ENCODE data around the gene DHRS4L2.
"Not testable (repeated sequence)": the region's sequence is repeated elsewhere in the genome, so short reads cannot be mapped to it uniquely, and the experiment has no call there.

DHRS4L2 gene

DNA sequence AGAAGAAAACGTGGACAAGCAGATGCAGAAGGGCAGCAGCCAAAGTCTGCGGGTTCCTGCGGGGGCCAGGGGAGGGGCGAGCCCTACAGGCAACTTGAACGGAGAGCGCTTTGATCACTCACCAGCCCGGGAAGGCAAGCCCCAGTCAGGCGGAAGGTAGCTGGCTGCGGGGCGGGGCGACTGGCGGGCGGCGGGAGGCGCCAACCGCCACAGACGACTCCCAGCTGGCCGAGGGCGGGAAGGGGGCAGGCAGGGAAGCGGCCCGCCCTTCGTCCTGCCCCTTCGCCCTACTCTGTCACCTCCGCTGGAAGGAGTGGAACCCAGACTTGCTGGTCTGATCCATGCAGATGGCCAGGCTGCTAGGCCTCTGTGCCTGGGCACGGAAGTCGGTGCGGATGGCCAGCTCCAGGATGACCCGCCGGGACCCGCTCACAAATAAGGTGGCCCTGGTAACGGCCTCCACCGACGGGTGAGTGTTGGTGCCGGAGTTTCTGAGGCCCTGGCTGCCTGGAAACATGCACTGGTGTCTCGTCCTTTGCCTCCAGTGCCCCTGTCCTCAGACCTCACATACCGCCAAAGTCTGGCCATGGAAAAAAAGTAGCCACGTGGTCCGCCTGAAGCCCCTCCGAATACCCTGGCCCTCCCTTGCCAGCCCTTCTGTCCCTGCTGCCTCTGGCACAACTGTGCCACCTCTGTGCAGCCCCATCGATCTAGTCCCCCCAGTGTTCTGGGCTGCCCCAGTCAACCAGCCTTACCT lies at the start of gene DHRS4L2:
TSS of gene DHRS4L2 (plus strand) at position 323 of the 757 bp plus-strand sequence. CDS start at position 342, 19 bp downstream.
- peak; percentile 68 for DNase-seq (ENCODE audit: low read depth)

- DNase-seq (ENCODE audit: low read depth), result no peak
Observed at GRCh38 chr14:23939607-23940326, 49.0 kb upstream of the DHRS4L2 start.

DNA sequence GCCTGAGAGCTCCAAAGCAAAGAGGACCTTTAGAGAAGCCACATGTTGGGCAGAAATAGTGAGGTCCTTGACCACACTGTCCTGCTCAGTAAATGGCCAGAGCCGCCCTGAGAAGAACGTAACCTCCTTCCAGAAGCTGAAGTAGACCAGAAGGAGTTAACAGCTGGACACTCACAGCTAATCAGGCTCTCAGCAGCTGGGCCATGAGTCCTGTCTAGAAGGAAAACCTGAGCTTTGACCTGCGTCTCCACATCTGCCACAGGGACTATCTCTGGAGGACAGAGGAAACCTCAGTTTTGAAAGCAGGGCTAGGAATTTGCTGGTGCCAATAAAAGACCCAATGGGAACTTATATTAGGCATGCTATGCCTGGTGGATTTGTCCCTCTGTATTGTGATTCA lies 47.5 kb upstream of the DHRS4L2 start:
- DNase-seq (ENCODE audit: low read depth), result no peak

- DNase-seq (ENCODE audit: low read depth), result no peak
Observed at GRCh38 chr14:23941669-23942068, 47.1 kb upstream of the DHRS4L2 start.

DNA sequence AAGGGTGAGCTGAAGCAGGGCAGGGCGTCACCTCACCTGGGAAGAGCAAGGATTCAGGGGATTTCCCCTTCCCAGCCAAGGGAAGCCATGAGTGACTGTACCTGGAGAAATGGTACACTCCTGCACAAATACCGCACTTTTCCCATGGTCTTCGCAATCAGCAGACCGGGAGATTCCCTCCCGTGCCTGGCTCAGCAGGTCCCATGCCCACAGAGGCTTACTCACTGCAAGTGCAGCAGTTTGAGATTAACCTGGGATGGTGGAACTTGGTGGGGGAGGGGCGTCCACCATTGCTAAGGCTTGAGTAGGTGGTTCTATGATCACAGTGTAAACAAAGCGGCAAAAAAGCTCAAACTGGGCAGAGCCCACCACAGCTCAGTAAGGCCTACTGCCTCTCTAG lies 46.1 kb upstream of the DHRS4L2 start:
- no peak for DNase-seq (ENCODE audit: low read depth)

DNA sequence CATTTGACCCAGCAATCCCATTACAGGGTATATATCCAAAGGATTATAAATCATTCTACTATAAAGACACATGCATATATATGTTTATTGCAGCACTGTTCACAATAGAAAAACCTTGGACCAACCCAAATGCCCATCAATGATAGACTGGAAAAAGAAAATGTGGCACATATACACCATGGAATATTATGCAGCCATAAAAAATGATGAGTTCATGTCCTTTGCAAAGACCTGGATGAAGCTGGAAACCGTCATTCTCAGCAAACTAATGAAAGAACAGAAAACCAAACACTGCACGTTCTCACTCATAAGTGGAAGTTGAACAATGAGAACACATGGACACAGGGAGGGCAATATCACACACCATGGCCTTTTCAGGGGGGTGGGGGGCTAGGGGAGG lies 39.7 kb upstream of the DHRS4L2 start:
- DNase-seq (ENCODE audit: low read depth), result not testable (repeated sequence)

DNA sequence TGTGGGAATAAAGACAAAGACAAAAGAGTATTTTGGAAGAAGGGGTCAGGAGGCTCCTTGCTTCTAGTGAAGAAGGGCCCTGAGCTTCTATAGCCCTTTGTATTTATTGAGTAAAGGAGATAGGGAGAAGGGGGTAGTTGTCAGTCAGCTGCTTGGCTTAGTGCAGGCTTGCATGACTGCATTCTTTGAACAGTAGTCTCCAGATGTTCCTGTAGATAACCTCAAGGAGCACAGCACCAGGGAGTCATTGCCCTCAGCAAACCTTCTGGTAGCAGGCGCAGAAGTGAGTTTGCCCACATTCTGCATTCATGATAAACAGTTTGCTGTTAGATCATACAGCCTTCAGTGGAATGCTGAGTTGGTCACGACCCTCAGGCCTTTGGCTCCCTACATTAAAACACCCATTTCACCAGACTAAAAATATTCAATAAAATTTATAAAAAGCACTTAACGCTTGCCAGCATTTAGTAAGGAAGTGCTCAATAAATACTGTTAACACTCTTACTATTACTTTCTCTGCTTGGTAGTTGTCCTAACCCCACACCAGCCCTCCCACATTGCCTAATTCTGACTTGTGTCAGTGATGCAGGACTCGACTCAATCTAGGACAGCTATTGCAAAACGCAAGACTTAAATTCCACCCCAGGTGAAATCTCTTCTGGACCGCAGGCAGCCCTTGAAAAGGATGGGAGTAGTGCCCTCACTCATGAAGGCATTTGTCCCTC lies 38.2 kb upstream of the DHRS4L2 start:
- no peak for DNase-seq (ENCODE audit: low read depth)

DNA sequence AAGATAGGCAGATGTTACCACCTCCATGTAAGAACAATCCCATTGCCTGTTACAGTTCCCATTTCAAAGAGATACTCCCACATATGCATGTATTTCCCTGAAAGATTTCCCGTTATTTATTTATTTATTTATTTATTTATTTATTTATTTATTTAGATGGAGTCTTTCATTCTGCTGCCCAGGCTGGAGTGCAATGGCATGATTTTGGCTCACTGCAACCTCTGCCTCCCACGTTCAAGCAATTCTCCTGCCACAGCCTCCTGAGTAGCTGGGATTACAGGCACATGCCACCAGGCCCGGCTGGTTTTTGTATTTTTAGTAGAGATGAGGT lies 37.6 kb upstream of the DHRS4L2 start:
- DNase-seq (ENCODE audit: low read depth), result not testable (repeated sequence)

- DNase-seq (ENCODE audit: low read depth), result no peak
Observed at GRCh38 chr14:23951590-23952201, 37.0 kb upstream of the DHRS4L2 start.

GRCh38 chr14:23953116-23953463 lies 35.6 kb upstream of the DHRS4L2 start:
- not testable (repeated sequence) for DNase-seq (ENCODE audit: low read depth)

DNA sequence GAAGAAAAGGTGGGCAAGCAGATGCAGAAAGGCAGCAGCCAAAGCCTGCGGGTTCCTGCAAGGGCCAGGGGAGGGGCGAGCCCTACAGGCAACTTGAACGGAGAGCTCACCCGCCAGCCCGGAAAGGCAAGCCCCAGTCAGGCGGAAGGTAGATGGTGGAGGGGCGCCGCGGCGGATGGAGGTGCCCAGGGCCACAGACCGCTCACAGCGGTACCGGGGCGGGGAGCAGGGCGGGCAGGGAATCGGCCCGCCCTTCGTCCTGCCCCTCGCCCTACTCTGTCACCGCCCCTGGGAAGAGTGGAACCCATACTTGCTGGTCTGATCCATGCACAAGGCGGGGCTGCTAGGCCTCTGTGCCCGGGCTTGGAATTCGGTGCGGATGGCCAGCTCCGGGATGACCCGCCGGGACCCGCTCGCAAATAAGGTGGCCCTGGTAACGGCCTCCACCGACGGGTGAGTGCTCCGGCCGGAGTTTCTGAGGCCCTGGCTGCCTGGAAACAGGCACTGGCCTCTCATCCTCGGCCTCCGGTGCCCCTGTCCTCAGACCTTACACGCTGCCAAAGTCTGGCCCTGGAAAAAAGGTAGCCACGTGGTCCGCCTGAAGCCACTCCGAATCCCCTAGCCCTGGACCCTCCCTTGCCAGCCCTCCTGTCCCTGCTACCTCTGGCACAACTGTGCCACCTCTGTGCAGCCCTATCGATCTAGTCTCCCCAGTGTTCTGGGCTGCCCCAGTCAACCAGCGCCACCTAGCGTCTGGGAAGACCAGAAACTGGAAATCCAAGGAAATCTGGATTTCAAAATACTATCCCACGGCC lies 35.1 kb upstream of the DHRS4L2 start, which contains the start of gene DHRS4:
TSS of gene DHRS4 (plus strand) at position 307 of the 815 bp plus-strand sequence. CDS start at position 326, 19 bp downstream.
- peak; percentile 82 for DNase-seq (ENCODE audit: low read depth)

DNA sequence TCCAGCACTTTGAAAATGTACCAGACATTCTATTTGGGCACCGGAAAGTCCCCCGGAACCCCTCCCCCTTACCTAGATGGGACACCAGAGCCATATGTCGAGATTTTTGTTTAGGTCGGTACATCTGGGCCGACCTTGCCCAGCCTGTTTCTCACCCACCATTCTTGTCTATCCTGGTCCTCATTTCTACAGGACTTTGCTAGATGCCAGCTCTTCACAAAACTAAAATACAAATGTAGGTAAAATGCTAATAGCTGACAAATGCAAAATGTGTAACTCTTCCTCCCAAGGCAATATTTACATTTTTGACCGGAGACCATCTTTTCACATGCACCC lies 34.5 kb upstream of the DHRS4L2 start:
- not testable (repeated sequence) for DNase-seq (ENCODE audit: low read depth)

- DNase-seq (ENCODE audit: low read depth), result peak; percentile 30
Observed at GRCh38 chr14:23954965-23955364, 33.8 kb upstream of the DHRS4L2 start.

- not testable (repeated sequence) for DNase-seq (ENCODE audit: low read depth)
Observed at GRCh38 chr14:23955811-23956210, 32.9 kb upstream of the DHRS4L2 start.

GRCh38 chr14:23957913-23958569 lies 30.7 kb upstream of the DHRS4L2 start:
- not testable (repeated sequence) for DNase-seq (ENCODE audit: low read depth)

GRCh38 chr14:23960899-23961298 lies 27.8 kb upstream of the DHRS4L2 start:
- DNase-seq (ENCODE audit: low read depth), result not testable (repeated sequence)

GRCh38 chr14:23961704-23962103 lies 27.0 kb upstream of the DHRS4L2 start:
- not testable (repeated sequence) for DNase-seq (ENCODE audit: low read depth)

GRCh38 chr14:23969130-23969480 lies 19.6 kb upstream of the DHRS4L2 start:
- DNase-seq (ENCODE audit: low read depth), result not testable (repeated sequence)

- DNase-seq (ENCODE audit: low read depth), result not testable (repeated sequence)
Observed at GRCh38 chr14:23969481-23970282, 19.0 kb upstream of the DHRS4L2 start.

- DNase-seq (ENCODE audit: low read depth), result not testable (repeated sequence)
Observed at GRCh38 chr14:23970283-23970659, 18.5 kb upstream of the DHRS4L2 start.
